Liver (tissue), 9 donors: ENCODE measurements around the gene TRAPPC2L. TPM values are rescaled to one million over a fixed set of nuclear protein-coding genes. Genes with fewer than 3 reads are reported as not detected.

Experiments
- DNase-seq: peaks from one replicate; pipeline ENCODE4 v3.0.0-alpha.2; 2017; ENCODE audit warnings: low spot score
- H3K27ac ChIP-seq, 2 donors: one replicate each; pipeline ENCODE4 v1.7.0; 2013; ENCODE audit warnings: inconsistent platforms in 2 of 2, low read length in 2 of 2, control low read depth in 1 of 2, low read depth in 1 of 2, mild to moderate bottlenecking in 1 of 2
- H3K27me3 ChIP-seq, 4 donors: one replicate each; pipeline versions ENCODE4 v1.6.1 to v1.7.0; 2013; ENCODE audit warnings: low read length in 3 of 4, inconsistent platforms in 1 of 4, mild to moderate bottlenecking in 1 of 4, moderate library complexity in 1 of 4; ENCODE audit not compliant: control insufficient read depth in 4 of 4, insufficient read depth in 4 of 4
- H3K36me3 ChIP-seq, 4 donors: one replicate each; pipeline versions ENCODE4 v1.6.1 to v1.7.0; 2013; ENCODE audit warnings: low read length in 3 of 4, mild to moderate bottlenecking in 3 of 4, low read depth in 1 of 4, moderate library complexity in 1 of 4; ENCODE audit not compliant: control insufficient read depth in 4 of 4, insufficient read depth in 3 of 4
- H3K4me1 ChIP-seq, 4 donors: one replicate each; pipeline versions ENCODE4 v1.6.1 to v1.7.0; 2013; ENCODE audit warnings: low read length in 3 of 4, mild to moderate bottlenecking in 3 of 4, moderate library complexity in 1 of 4; ENCODE audit not compliant: control insufficient read depth in 4 of 4, insufficient read depth in 4 of 4
- H3K4me3 ChIP-seq, 3 donors: one replicate each; pipeline versions ENCODE4 v1.6.1 to v1.7.0; 2013; ENCODE audit warnings: low read length in 3 of 3, control low read depth in 1 of 3, low read depth in 1 of 3, mild to moderate bottlenecking in 1 of 3
- H3K9ac ChIP-seq, 2 donors: one replicate each; pipeline ENCODE4 v1.7.0; 2013; ENCODE audit warnings: low read length in 2 of 2, mild to moderate bottlenecking in 2 of 2, moderate library complexity in 2 of 2, control low read depth in 1 of 2, low read depth in 1 of 2
- H3K9me3 ChIP-seq, 4 donors: one replicate each; pipeline versions ENCODE4 v1.6.1 to v1.7.0; 2013; ENCODE audit warnings: low read length in 3 of 4; ENCODE audit not compliant: control insufficient read depth in 4 of 4
- EGR1 ChIP-seq, 2 donors: IDR thresholded peaks; 2 replicates each; pipeline ENCODE4 v1.6.1; 2016 to 2018; ENCODE audit warnings: antibody characterized with exemption in 2 of 2, low read depth in 2 of 2
- FOXA1 ChIP-seq: IDR thresholded peaks from 2 replicates; pipeline ENCODE4 v1.6.1; 2016; ENCODE audit warnings: antibody characterized with exemption
- FOXA2 ChIP-seq: IDR thresholded peaks from 2 replicates; pipeline ENCODE4 v1.6.1; 2016; ENCODE audit warnings: antibody characterized with exemption
- GABPA ChIP-seq, 2 donors: IDR thresholded peaks in 1 of 2; conservative IDR thresholded peaks in 1 of 2; 2 replicates each; pipeline ENCODE4 v1.6.1; 2016; ENCODE audit warnings: antibody characterized with exemption in 2 of 2, mild to moderate bottlenecking in 1 of 2, moderate library complexity in 1 of 2
- HNF4G ChIP-seq: IDR thresholded peaks from 2 replicates; pipeline ENCODE4 v1.6.1; 2016; ENCODE audit warnings: antibody characterized with exemption
- JUND ChIP-seq, 2 donors: IDR thresholded peaks; 2 replicates each; pipeline ENCODE4 v1.6.1; 2016; ENCODE audit warnings: antibody characterized with exemption in 2 of 2
- NR2F2 ChIP-seq: IDR thresholded peaks from 2 replicates; pipeline ENCODE4 v1.6.1; 2016; ENCODE audit warnings: antibody characterized with exemption
- RAD21 ChIP-seq, 2 donors: IDR thresholded peaks; 2 replicates each; pipeline ENCODE4 v1.6.1; 2016; ENCODE audit warnings: antibody characterized with exemption in 2 of 2, mild to moderate bottlenecking in 2 of 2
- RXRA ChIP-seq, 2 donors: IDR thresholded peaks; 2 replicates each; pipeline ENCODE4 v1.6.1; 2017 to 2018; ENCODE audit warnings: antibody characterized with exemption in 2 of 2, mild to moderate bottlenecking in 1 of 2
- SP1 ChIP-seq: IDR thresholded peaks from 2 replicates; pipeline ENCODE4 v1.6.1; 2018; ENCODE audit warnings: antibody characterized with exemption, mild to moderate bottlenecking
- TAF1 ChIP-seq: conservative IDR thresholded peaks from 2 replicates; pipeline ENCODE4 v1.6.1; 2016; ENCODE audit warnings: antibody characterized with exemption, mild to moderate bottlenecking
- YY1 ChIP-seq: IDR thresholded peaks from 2 replicates; pipeline ENCODE4 v1.6.1; 2016; ENCODE audit warnings: antibody characterized with exemption, mild to moderate bottlenecking
- WGBS: extraction: QIAGEN DNeasy Blood & Tissue Kit; methylation state at CpG from one replicate; pipeline ENCODE4 v1.1.7; 2013; 5-methylcytosine and 5-hydroxymethylcytosine counted together
- polyA plus RNA-seq, 2 donors: library from polyadenylated mRNA; stranded (reverse) in 1 of 2; unstranded in 1 of 2; fragments of 200-250 nt in 1 of 2; fragments of >200 nt in 1 of 2; fragmentation: Nextera tagmentation in 1 of 2; extraction: Ambion mirVana in 1 of 2; gene quantifications; one replicate each; pipeline versions ENCODE4 v1.2.1 to v1.2.3, GENCODE V29; 2013 to 2015
- total RNA-seq, 2 donors: library from RNA; depleted of rRNA; stranded (reverse); fragments of >200 nt; gene quantifications; one replicate each; pipeline ENCODE4 v1.2.3, GENCODE V29; 2014
- TF ChIP-seq, protein P1 (sequence below): IDR thresholded peaks from 2 replicates; pipeline ENCODE4 v1.6.1; 2016; ENCODE audit warnings: antibody characterized with exemption
- TF ChIP-seq, protein P2 (sequence below): IDR thresholded peaks from 2 replicates; pipeline ENCODE4 v1.6.1; 2016; ENCODE audit warnings: antibody characterized with exemption
- TF ChIP-seq, protein P3 (sequence below): fragments of 150-350 bp; IDR thresholded peaks from 2 replicates; pipeline ENCODE4 v1.5.1; 2017; ENCODE audit warnings: improper control_type of control experiment, low read depth, low read length; ENCODE audit not compliant: missing input control
- TF ChIP-seq, protein P4 (sequence below): IDR thresholded peaks from 2 replicates; pipeline ENCODE4 v1.6.1; 2016; ENCODE audit warnings: antibody characterized with exemption
- TF ChIP-seq, protein P5 (sequence below): IDR thresholded peaks from 2 replicates; pipeline ENCODE4 v1.6.1; 2016; ENCODE audit warnings: antibody characterized with exemption, mild to moderate bottlenecking
- donor health status: healthy.
- donor health status: healthy.
- donor health status: healthy.
- donor health status: healthy.
- donor health status: healthy.

Gene TRAPPC2L
- total and polyA plus RNA-seq, 4 donors: 16.3 to 59.4 (median 22.2) TPM

DNA sequence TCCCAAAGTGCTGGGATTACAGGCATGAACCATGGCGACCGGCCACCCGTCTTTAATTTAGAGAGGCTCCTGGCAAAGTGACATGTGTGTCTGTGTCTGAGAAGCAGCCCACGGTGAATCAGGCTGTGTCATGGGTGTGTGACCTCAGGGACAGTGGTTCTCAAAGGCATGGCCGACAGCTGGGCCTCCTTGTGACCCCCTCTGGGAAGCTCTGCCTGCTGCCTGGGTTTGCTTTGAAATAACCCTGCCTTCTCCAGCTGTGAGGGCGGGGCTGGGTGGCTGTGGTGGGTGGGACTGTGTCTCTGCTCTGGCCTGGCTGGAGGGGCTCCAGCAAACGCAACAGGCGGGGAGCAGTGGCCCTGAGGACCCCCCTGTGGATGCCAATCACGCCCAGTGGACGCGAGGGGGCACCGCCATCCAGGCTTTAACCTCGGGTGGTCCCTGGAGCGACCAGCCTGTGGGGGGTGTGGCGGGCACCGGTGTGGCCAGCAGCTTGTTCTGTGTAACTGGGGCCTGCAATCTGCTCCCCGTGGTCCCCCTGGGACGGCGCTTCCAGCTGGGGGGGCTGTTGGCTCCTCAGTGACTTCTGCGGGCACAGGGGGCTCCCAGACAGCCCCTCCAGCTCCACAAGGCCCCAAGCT, 36.4 kb upstream of the TRAPPC2L start:
- no peak for DNase-seq
- TF ChIP-seq, protein P1, sequence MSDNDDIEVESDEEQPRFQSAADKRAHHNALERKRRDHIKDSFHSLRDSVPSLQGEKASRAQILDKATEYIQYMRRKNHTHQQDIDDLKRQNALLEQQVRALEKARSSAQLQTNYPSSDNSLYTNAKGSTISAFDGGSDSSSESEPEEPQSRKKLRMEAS: no peak
- TF ChIP-seq, protein P2, sequence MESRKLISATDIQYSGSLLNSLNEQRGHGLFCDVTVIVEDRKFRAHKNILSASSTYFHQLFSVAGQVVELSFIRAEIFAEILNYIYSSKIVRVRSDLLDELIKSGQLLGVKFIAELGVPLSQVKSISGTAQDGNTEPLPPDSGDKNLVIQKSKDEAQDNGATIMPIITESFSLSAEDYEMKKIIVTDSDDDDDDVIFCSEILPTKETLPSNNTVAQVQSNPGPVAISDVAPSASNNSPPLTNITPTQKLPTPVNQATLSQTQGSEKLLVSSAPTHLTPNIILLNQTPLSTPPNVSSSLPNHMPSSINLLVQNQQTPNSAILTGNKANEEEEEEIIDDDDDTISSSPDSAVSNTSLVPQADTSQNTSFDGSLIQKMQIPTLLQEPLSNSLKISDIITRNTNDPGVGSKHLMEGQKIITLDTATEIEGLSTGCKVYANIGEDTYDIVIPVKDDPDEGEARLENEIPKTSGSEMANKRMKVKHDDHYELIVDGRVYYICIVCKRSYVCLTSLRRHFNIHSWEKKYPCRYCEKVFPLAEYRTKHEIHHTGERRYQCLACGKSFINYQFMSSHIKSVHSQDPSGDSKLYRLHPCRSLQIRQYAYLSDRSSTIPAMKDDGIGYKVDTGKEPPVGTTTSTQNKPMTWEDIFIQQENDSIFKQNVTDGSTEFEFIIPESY: no peak
- TF ChIP-seq NR2F2: no peak
- TF ChIP-seq GABPA (IDR thresholded peaks at IDR 0.05 in 1 of 2, conservative IDR thresholded peaks at IDR 0.05 in 1 of 2): no peak
- TF ChIP-seq TAF1: no peak
- no peak for TF ChIP-seq EGR1 (IDR thresholded peaks at IDR 0.05; ENCODE audit: low read depth in 2 of 2)
- no peak for TF ChIP-seq SP1
- TF ChIP-seq, protein P3, sequence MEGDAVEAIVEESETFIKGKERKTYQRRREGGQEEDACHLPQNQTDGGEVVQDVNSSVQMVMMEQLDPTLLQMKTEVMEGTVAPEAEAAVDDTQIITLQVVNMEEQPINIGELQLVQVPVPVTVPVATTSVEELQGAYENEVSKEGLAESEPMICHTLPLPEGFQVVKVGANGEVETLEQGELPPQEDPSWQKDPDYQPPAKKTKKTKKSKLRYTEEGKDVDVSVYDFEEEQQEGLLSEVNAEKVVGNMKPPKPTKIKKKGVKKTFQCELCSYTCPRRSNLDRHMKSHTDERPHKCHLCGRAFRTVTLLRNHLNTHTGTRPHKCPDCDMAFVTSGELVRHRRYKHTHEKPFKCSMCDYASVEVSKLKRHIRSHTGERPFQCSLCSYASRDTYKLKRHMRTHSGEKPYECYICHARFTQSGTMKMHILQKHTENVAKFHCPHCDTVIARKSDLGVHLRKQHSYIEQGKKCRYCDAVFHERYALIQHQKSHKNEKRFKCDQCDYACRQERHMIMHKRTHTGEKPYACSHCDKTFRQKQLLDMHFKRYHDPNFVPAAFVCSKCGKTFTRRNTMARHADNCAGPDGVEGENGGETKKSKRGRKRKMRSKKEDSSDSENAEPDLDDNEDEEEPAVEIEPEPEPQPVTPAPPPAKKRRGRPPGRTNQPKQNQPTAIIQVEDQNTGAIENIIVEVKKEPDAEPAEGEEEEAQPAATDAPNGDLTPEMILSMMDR: no peak
- TF ChIP-seq, protein P4, sequence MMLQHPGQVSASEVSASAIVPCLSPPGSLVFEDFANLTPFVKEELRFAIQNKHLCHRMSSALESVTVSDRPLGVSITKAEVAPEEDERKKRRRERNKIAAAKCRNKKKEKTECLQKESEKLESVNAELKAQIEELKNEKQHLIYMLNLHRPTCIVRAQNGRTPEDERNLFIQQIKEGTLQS: no peak
- TF ChIP-seq JUND (IDR thresholded peaks at IDR 0.05): no peak
- TF ChIP-seq HNF4G: no peak
- TF ChIP-seq RAD21 (IDR thresholded peaks at IDR 0.05): no peak
- TF ChIP-seq, protein P5, sequence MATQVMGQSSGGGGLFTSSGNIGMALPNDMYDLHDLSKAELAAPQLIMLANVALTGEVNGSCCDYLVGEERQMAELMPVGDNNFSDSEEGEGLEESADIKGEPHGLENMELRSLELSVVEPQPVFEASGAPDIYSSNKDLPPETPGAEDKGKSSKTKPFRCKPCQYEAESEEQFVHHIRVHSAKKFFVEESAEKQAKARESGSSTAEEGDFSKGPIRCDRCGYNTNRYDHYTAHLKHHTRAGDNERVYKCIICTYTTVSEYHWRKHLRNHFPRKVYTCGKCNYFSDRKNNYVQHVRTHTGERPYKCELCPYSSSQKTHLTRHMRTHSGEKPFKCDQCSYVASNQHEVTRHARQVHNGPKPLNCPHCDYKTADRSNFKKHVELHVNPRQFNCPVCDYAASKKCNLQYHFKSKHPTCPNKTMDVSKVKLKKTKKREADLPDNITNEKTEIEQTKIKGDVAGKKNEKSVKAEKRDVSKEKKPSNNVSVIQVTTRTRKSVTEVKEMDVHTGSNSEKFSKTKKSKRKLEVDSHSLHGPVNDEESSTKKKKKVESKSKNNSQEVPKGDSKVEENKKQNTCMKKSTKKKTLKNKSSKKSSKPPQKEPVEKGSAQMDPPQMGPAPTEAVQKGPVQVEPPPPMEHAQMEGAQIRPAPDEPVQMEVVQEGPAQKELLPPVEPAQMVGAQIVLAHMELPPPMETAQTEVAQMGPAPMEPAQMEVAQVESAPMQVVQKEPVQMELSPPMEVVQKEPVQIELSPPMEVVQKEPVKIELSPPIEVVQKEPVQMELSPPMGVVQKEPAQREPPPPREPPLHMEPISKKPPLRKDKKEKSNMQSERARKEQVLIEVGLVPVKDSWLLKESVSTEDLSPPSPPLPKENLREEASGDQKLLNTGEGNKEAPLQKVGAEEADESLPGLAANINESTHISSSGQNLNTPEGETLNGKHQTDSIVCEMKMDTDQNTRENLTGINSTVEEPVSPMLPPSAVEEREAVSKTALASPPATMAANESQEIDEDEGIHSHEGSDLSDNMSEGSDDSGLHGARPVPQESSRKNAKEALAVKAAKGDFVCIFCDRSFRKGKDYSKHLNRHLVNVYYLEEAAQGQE: no peak
- no peak for TF ChIP-seq FOXA2
- TF ChIP-seq RXRA (IDR thresholded peaks at IDR 0.05): no peak
- TF ChIP-seq YY1: no peak
- TF ChIP-seq FOXA1: no peak
- Histone ChIP-seq H3K27me3 (no peaks in the 10 kb centered on the region), H3K9me3 (no peaks in the 10 kb centered on the region), H3K4me3 (no peak overlapping the region), H3K27ac (no peak overlapping the region), H3K9ac (no peak overlapping the region), H3K4me1 (no peaks in the 10 kb centered on the region), H3K36me3 (peaks cover 0 to 19% (median 3%) of the 10 kb centered on the region in 4 donors)
- WGBS: 93% methylated on average over 20 of the region's 20 CpGs
